GM12872 (cell line): ENCODE results near the gene TMEM233.

Experiments used
- TF ChIP-seq, protein P1 (sequence below): IDR thresholded peaks from 3 replicates; pipeline ENCODE4 v1.5.1; 2011; ENCODE audit warnings: low read depth, mild to moderate bottlenecking, low read length, moderate library complexity; ENCODE audit not compliant: insufficient read depth

Gene TMEM233

DNA sequence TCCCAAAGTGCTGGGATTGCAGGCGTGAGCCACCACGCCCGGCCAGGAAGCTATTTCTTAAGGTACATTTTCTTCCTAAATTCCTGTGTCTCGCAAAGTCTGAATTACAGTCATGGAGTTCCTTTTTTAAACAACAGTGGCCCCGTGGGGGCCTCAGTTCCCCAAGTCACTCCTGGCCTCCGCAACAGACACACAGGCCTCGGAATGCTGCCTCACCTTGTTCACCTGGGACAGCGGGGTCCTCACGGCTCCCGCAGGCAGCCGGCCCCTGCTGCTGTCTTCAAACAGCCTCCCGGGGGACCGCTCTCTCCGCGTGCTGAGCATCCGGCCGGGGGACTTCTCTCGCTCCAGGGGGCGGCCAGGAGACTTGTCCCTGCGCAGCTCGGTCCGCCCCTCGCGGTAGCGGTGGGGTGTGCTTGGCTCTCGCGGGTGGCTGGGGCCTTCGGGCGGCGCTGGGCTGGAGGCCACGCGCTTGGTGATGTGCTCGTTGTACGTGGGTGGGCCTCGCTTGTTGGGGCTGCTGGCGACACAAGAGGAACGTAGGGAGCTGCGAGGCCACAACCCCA is 96.4 kb downstream of the TMEM233 start:
- TF ChIP-seq, protein P1, sequence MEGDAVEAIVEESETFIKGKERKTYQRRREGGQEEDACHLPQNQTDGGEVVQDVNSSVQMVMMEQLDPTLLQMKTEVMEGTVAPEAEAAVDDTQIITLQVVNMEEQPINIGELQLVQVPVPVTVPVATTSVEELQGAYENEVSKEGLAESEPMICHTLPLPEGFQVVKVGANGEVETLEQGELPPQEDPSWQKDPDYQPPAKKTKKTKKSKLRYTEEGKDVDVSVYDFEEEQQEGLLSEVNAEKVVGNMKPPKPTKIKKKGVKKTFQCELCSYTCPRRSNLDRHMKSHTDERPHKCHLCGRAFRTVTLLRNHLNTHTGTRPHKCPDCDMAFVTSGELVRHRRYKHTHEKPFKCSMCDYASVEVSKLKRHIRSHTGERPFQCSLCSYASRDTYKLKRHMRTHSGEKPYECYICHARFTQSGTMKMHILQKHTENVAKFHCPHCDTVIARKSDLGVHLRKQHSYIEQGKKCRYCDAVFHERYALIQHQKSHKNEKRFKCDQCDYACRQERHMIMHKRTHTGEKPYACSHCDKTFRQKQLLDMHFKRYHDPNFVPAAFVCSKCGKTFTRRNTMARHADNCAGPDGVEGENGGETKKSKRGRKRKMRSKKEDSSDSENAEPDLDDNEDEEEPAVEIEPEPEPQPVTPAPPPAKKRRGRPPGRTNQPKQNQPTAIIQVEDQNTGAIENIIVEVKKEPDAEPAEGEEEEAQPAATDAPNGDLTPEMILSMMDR = no peak

DNA sequence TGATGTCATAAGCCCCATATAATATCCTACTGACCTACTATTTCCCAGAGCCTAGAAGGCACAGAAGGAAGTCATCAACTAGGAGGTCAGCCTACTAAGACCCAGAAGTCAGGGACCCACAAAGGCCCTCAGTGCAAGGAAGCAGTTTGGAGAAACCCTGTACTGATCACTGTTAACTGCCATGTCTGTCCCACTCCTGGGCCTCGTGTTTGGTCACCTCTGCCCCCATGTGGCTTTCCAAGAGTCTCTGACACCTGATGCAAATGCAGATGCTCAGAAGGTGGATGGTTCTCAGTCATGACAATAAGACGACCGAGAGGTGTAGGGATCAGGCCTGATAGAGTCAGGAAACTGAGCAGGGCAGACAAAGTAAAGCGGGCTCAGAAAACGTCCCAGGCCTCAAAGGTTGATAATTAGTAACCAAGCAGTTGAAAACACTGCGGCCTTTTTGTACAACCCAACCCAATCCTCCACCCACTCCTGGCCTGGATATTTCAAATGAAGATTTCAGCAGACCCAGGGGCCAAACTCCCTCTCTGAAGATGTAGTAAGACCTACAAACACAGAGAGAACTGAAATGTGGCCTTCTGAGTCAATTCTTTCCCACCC is 97.7 kb downstream of the TMEM233 start:
- TF ChIP-seq, protein P1 = no peak

DNA sequence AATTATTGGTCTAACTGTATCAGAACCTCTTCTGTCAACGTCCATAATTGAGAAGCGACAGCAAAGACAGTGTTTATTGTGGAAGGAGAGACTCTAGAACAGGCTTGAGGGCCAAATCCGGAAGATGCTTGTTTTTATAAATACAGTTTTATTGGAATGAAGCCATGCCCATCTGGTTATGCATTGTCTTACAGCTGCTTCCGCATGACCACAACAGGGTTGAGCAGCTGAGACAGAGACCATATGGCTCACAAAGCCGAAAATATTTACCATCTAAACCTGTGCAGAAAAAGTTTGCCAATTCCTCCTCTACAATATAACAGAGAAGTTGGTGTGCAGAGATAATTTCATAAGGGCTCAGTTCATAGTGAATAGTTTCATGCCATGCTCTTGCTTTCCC is 98.8 kb downstream of the TMEM233 start:
- TF ChIP-seq, protein P1 = no peak
